DND-41 (cell line): ENCODE results near the gene ADAMTSL3.
"Not testable (repeated sequence)": the region's sequence is repeated elsewhere in the genome, so short reads cannot be mapped to it uniquely, and the experiment has no call there.

Experiments
- ATAC-seq: fragments of 200-7000 bp; cut with Tn5 transposase; 3 replicates; pipeline ENCODE4 v1.9.1; 2021; ENCODE audit warnings: low read depth; ENCODE audit not compliant: insufficient read depth
- DNase-seq: peaks from one replicate; pipeline ENCODE4 v3.0.0-alpha.2; 2020
- H2AFZ ChIP-seq: 2 replicates; pipeline ENCODE4 v1.6.0; 2012; ENCODE audit warnings: low read depth, low read length
- H3K27ac ChIP-seq: 2 replicates; pipeline ENCODE4 v1.5.1; 2012; ENCODE audit warnings: low read length, inconsistent platforms
- H3K27me3 ChIP-seq: fragments of 200-600 bp; sonication (generic); 2 replicates; pipeline ENCODE4 v1.6.0; 2012; ENCODE audit warnings: low read length, mild to moderate bottlenecking, inconsistent platforms; ENCODE audit not compliant: insufficient read depth, poor library complexity
- H3K36me3 ChIP-seq: 2 replicates; pipeline ENCODE4 v1.5.1; 2012; ENCODE audit warnings: low read length, inconsistent platforms; ENCODE audit not compliant: insufficient read depth
- H3K4me1 ChIP-seq: 2 replicates; pipeline ENCODE4 v1.5.1; 2012; ENCODE audit warnings: mild to moderate bottlenecking, low read length; ENCODE audit not compliant: insufficient read depth
- H3K4me2 ChIP-seq: 2 replicates; pipeline ENCODE4 v1.6.0; 2012; ENCODE audit warnings: mild to moderate bottlenecking, moderate library complexity, low read length, inconsistent platforms; ENCODE audit not compliant: insufficient read depth
- H3K4me3 ChIP-seq, 2 experiments: fragments of 200-600 bp in 1 of 2; shearing (Covaris generic) in 1 of 2; 2 replicates each; pipeline ENCODE4 v1.5.1; 2012 to 2016; ENCODE audit warnings: inconsistent platforms in 2 of 2, low read length in 2 of 2, mild to moderate bottlenecking in 2 of 2, low read depth in 1 of 2, moderate library complexity in 1 of 2
- H3K79me2 ChIP-seq: 2 replicates; pipeline ENCODE4 v1.6.0; 2012; ENCODE audit warnings: low read length, inconsistent platforms; ENCODE audit not compliant: insufficient read depth
- H3K9ac ChIP-seq: 2 replicates; pipeline ENCODE4 v1.6.0; 2012; ENCODE audit warnings: low read depth, mild to moderate bottlenecking, inconsistent platforms, low read length, moderate library complexity
- H3K9me3 ChIP-seq: 2 replicates; pipeline ENCODE4 v1.5.1; 2012; ENCODE audit warnings: low read length, moderate library complexity, mild to moderate bottlenecking, inconsistent platforms; ENCODE audit not compliant: insufficient read depth, severe bottlenecking
- H4K20me1 ChIP-seq: 2 replicates; pipeline ENCODE4 v1.6.0; 2012; ENCODE audit warnings: low read length; ENCODE audit not compliant: insufficient read depth
- EZH2 ChIP-seq: IDR thresholded peaks from 3 replicates; pipeline ENCODE4 v1.6.1; 2012; ENCODE audit warnings: borderline replicate concordance, low read depth, mild to moderate bottlenecking, moderate library complexity, low read length, inconsistent platforms; ENCODE audit not compliant: severe bottlenecking
- TF ChIP-seq, protein P1 (sequence below): IDR thresholded peaks from 2 replicates; pipeline ENCODE4 v1.5.1; 2012; ENCODE audit warnings: borderline replicate concordance, low read length, moderate library complexity, mild to moderate bottlenecking; ENCODE audit not compliant: poor library complexity, severe bottlenecking; ENCODE audit errors: extremely low read depth

Gene ADAMTSL3

DNA sequence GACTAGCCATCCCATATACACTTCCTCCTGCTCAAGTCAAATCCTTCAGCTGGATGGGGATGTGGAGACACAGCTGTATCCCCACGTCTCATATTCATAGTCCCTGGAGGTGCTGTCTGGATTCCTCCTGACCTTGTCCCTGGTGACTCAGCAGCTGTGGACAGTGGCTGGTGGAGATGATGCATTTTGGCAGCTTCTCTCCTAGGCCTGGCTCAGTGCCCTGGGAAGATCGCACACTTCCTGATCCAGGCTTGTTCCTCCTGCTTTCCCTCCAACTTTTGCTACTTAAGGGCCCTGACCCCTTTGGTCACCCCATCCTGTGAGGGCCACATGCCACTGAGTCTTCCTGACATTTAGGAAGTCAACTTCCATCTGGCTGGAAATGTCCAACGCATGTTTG is 44.4 kb downstream of the ADAMTSL3 start:
- DNase-seq (no peak), ATAC-seq (no peak)
- Histone ChIP-seq H3K4me2 (no peak overlapping the region), H4K20me1 (no peaks in the 10 kb centered on the region), H3K9me3 (no peaks in the 10 kb centered on the region), H3K27me3 (no peaks in the 10 kb centered on the region), H3K9ac (no peak overlapping the region), H3K36me3 (no peaks in the 10 kb centered on the region), H3K4me3 (no peak overlapping the region), H3K4me1 (no peaks in the 10 kb centered on the region), H3K27ac (no peak overlapping the region), H3K79me2 (no peaks in the 10 kb centered on the region), H2AFZ (no peak overlapping the region)
- no peak for TF ChIP-seq EZH2
- TF ChIP-seq, protein P1, sequence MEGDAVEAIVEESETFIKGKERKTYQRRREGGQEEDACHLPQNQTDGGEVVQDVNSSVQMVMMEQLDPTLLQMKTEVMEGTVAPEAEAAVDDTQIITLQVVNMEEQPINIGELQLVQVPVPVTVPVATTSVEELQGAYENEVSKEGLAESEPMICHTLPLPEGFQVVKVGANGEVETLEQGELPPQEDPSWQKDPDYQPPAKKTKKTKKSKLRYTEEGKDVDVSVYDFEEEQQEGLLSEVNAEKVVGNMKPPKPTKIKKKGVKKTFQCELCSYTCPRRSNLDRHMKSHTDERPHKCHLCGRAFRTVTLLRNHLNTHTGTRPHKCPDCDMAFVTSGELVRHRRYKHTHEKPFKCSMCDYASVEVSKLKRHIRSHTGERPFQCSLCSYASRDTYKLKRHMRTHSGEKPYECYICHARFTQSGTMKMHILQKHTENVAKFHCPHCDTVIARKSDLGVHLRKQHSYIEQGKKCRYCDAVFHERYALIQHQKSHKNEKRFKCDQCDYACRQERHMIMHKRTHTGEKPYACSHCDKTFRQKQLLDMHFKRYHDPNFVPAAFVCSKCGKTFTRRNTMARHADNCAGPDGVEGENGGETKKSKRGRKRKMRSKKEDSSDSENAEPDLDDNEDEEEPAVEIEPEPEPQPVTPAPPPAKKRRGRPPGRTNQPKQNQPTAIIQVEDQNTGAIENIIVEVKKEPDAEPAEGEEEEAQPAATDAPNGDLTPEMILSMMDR = no peak

DNA sequence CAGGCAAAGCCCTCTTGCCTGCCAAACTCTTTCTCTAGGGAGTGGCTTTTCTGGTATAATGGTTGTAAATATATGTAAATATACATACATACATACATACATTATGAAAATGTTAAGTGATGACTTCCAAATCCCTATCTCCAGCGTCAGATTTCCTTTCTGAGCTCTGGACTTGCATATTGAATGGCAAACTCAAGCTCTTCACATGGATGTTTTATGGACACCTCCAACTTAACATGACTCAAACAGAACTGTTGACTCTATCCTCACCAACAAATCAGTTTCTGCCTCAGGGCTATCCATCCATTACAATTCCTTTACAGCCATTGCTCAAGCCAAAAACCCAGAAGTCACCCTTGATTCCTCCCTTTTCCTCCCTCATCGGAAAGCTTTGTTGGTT is 45.1 kb downstream of the ADAMTSL3 start:
- H3K36me3 ChIP-seq = no peaks in the 10 kb centered on the region
- H2AFZ ChIP-seq = no peak overlapping the region
- no peaks in the 10 kb centered on the region for H3K79me2 ChIP-seq
- no peak for DNase-seq
- no peaks in the 10 kb centered on the region for H3K9me3 ChIP-seq
- H3K4me2 ChIP-seq = no peak overlapping the region
- ATAC-seq = no peak
- H3K9ac ChIP-seq = no peak overlapping the region
- H3K4me1 ChIP-seq = no peaks in the 10 kb centered on the region
- H3K27me3 ChIP-seq = no peaks in the 10 kb centered on the region
- TF ChIP-seq, protein P1 = no peak
- no peaks in the 10 kb centered on the region for H4K20me1 ChIP-seq
- no peak overlapping the region for H3K27ac ChIP-seq
- H3K4me3 ChIP-seq = no peak overlapping the region

DNA sequence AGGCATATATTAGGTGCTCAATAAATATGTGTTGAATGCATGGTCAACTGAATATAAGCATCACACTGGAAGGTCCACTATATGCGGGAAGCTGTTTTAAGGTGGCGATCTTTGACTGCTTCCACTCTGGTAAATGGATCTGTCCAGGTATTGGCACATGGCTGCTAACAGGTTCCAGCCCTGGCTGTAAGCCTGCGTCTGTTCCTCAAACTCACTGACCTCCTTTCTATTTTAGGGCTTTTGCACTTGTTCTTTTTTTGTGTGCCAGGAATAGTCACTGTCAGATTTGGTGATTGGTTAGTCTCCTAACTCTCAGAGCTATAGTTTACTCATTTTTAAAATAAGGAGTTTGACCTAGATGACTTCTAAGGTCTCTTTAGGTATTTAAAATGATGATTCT is 46.2 kb downstream of the ADAMTSL3 start:
- TF ChIP-seq EZH2 = no peak
- TF ChIP-seq, protein P1 = no peak
- H4K20me1 ChIP-seq = no peaks in the 10 kb centered on the region
- H3K9ac ChIP-seq = no peak overlapping the region
- H3K4me1 ChIP-seq = no peaks in the 10 kb centered on the region
- no peak overlapping the region for H3K4me2 ChIP-seq
- H3K36me3 ChIP-seq = no peaks in the 10 kb centered on the region
- no peaks in the 10 kb centered on the region for H3K79me2 ChIP-seq
- H3K4me3 ChIP-seq = no peak overlapping the region
- no peak for ATAC-seq
- DNase-seq = no peak
- H3K9me3 ChIP-seq = no peaks in the 10 kb centered on the region
- H3K27ac ChIP-seq = no peak overlapping the region
- no peak overlapping the region for H2AFZ ChIP-seq
- H3K27me3 ChIP-seq = no peaks in the 10 kb centered on the region

DNA sequence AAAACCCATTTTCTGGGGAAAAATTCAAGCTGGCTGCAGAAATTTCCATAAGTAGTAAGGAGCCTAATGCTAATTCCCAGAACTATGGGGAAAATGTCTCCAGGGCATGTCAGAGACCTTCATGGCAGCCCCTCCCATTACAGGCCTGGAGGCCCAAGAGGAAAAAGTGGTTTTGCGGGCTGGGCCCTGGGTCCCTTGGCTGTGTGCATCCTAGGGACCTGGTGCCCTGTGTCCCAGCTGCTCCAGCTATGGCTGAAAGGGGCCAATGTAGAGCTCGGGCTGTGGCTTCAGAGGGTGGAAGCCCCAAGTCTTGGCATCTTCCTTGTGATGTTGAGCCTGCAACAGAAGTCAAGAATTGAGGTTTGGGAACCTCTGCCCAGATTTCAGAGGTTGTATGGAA is 48.4 kb downstream of the ADAMTSL3 start:
- not testable (repeated sequence) for DNase-seq, H3K4me1 ChIP-seq, H3K79me2 ChIP-seq, H3K36me3 ChIP-seq, H3K27ac ChIP-seq, H4K20me1 ChIP-seq, H3K9me3 ChIP-seq, H3K27me3 ChIP-seq, ATAC-seq, H3K9ac ChIP-seq, H2AFZ ChIP-seq, H3K4me3 ChIP-seq, H3K4me2 ChIP-seq
